CD14-positive monocyte (primary cell): Measurements from ENCODE around the gene FAM24B. TPM values are rescaled to one million over a fixed set of nuclear protein-coding genes. Genes with fewer than 3 reads are reported as not detected.
"Not testable (repeated sequence)": the region's sequence is repeated elsewhere in the genome, so short reads cannot be mapped to it uniquely, and the experiment has no call there.

ENCODE experiments used
- DNase-seq, 3 donors: peaks; one replicate each; pipeline ENCODE4 v3.0.0-alpha.2; 2011 to 2022
- H2AFZ ChIP-seq: 2 replicates; pipeline ENCODE4 v1.6.0; 2012; ENCODE audit warnings: mild to moderate bottlenecking, low read depth, low read length, inconsistent platforms; ENCODE audit not compliant: insufficient read depth, poor library complexity, severe bottlenecking
- H3K27ac ChIP-seq, 2 donors: 1 replicate in 1 of 2; 2 replicates in 1 of 2; pipeline ENCODE4 v1.5.1; 2012 to 2013; ENCODE audit warnings: low read length in 2 of 2, control low read depth in 1 of 2, inconsistent platforms in 1 of 2, low read depth in 1 of 2, mild to moderate bottlenecking in 1 of 2
- H3K27me3 ChIP-seq, 2 donors: one replicate each; pipeline versions ENCODE4 v1.6.0 to v1.6.1; 2011 to 2013; ENCODE audit warnings: low read length in 2 of 2; ENCODE audit not compliant: control insufficient read depth in 2 of 2, insufficient read depth in 2 of 2
- H3K36me3 ChIP-seq, 2 donors: replicated peaks in 1 of 2; 1 replicate in 1 of 2; 2 replicates in 1 of 2; pipeline versions ENCODE4 v1.5.1 to v1.6.1; 2012 to 2013; ENCODE audit warnings: low read length in 2 of 2, control low read depth in 1 of 2, inconsistent platforms in 1 of 2, mild to moderate bottlenecking in 1 of 2; ENCODE audit not compliant: insufficient read depth in 2 of 2, control insufficient read depth in 1 of 2
- H3K4me1 ChIP-seq, 2 donors: 1 replicate in 1 of 2; 2 replicates in 1 of 2; pipeline versions ENCODE4 v1.5.1 to v1.6.1; 2012 to 2013; ENCODE audit warnings: low read length in 2 of 2, control low read depth in 1 of 2, inconsistent platforms in 1 of 2, mild to moderate bottlenecking in 1 of 2, moderate library complexity in 1 of 2; ENCODE audit not compliant: insufficient read depth in 2 of 2, control insufficient read depth in 1 of 2
- H3K4me2 ChIP-seq: replicated peaks from 2 replicates; pipeline ENCODE3; 2012; ENCODE audit warnings: low read length, moderate library complexity, mild to moderate bottlenecking; ENCODE audit not compliant: poor library complexity, severe bottlenecking; ENCODE audit errors: extremely low read depth
- H3K4me3 ChIP-seq, 3 experiments: fragments of 200-600 bp in 1 of 3; sonication (generic) in 1 of 3; replicated peaks in 1 of 3; 1 replicate in 2 of 3; 2 replicates in 1 of 3; pipeline ENCODE4 v1.5.1; 2011 to 2013; ENCODE audit warnings: low read length in 3 of 3, mild to moderate bottlenecking in 3 of 3, control low read depth in 2 of 3, low read depth in 2 of 3, inconsistent platforms in 1 of 3, moderate library complexity in 1 of 3
- H3K79me2 ChIP-seq: 2 replicates; pipeline ENCODE4 v1.6.0; 2012; ENCODE audit warnings: mild to moderate bottlenecking, control low read depth, inconsistent platforms, low read length, moderate library complexity; ENCODE audit not compliant: insufficient read depth
- H3K9ac ChIP-seq: 2 replicates; pipeline ENCODE4 v1.6.0; 2017; ENCODE audit warnings: low read length, mild to moderate bottlenecking; ENCODE audit not compliant: insufficient read depth, poor library complexity, severe bottlenecking
- H3K9me3 ChIP-seq, 2 donors: replicated peaks in 1 of 2; 1 replicate in 1 of 2; 2 replicates in 1 of 2; pipeline versions ENCODE4 v1.5.1 to v1.6.1; 2012 to 2013; ENCODE audit warnings: low read length in 2 of 2, control low read depth in 1 of 2; ENCODE audit not compliant: control insufficient read depth in 1 of 2, insufficient read depth in 1 of 2
- H4K20me1 ChIP-seq: 2 replicates; pipeline ENCODE4 v1.6.0; 2012; ENCODE audit warnings: mild to moderate bottlenecking, low read length, control low read depth, moderate library complexity; ENCODE audit not compliant: insufficient read depth
- H3K27ac Mint-ChIP-seq, 7 donors: one replicate each; pipeline ENCODE4 v1.8.0; 2020; ENCODE audit warnings: mild to moderate bottlenecking in 7 of 7, mixed read lengths in 7 of 7, moderate library complexity in 6 of 7, inconsistent platforms in 2 of 7
- H3K27me3 Mint-ChIP-seq, 3 donors: one replicate each; pipeline ENCODE4 v1.8.0; 2021 to 2022; ENCODE audit warnings: low read depth in 3 of 3, mild to moderate bottlenecking in 3 of 3, mixed read lengths in 3 of 3, moderate library complexity in 3 of 3, inconsistent platforms in 1 of 3
- H3K36me3 Mint-ChIP-seq, 2 donors: one replicate each; pipeline ENCODE4 v1.8.0; 2020; ENCODE audit warnings: mixed read lengths in 2 of 2, inconsistent platforms in 1 of 2, mild to moderate bottlenecking in 1 of 2
- H3K4me1 Mint-ChIP-seq: one replicate; pipeline ENCODE4 v1.8.0; 2020; ENCODE audit warnings: mild to moderate bottlenecking, mixed read lengths
- H3K4me3 Mint-ChIP-seq, 2 donors: one replicate each; pipeline ENCODE4 v1.8.0; 2020; ENCODE audit warnings: mild to moderate bottlenecking in 2 of 2, mixed read lengths in 2 of 2, moderate library complexity in 1 of 2
- H3K9me3 Mint-ChIP-seq, 7 donors: one replicate each; pipeline ENCODE4 v1.8.0; 2020 to 2022; ENCODE audit warnings: mixed read lengths in 7 of 7, mild to moderate bottlenecking in 6 of 7, moderate library complexity in 6 of 7, inconsistent platforms in 2 of 7
- CTCF ChIP-seq: fragments of 200-600 bp; IDR thresholded peaks from one replicate; pipeline ENCODE4 v1.8.0; 2022; ENCODE audit warnings: antibody characterized with exemption, mild to moderate bottlenecking
- WGBS: methylation state at CpG from one replicate; pipeline ENCODE4 v1.1.5; 2013; ENCODE audit warnings: missing lambda C conversion rate; ENCODE audit not compliant: insufficient coverage; 5-methylcytosine and 5-hydroxymethylcytosine counted together
- intact Hi-C, 2 donors: fragments of 100-400 bp; cut with micrococcal nuclease; formaldehyde crosslinking; loops; one replicate each; pipeline versions ENCODE4 v1.15.0 to v1.15.1; 2023
- polyA plus RNA-seq, 3 donors: library from polyadenylated mRNA; depleted of rRNA in 1 of 3; unstranded in 2 of 3; stranded (reverse) in 1 of 3; fragments of 300-500 nt in 2 of 3; fragments of >200 nt in 1 of 3; fragmentation: Illumina TruSeq in 2 of 3; gene quantifications; 1 replicate in 2 of 3; 2 replicates in 1 of 3; pipeline ENCODE4 v1.2.3, GENCODE V29; 2012 to 2021

The FAM24B gene
- polyA plus RNA-seq, 3 donors, result 0.64 to 3.3 (median 2.3) TPM

GRCh38 chr10:122866757-122867482, 12.5 kb downstream of the FAM24B start:
- H3K4me1 Mint-ChIP-seq, H3K4me2 ChIP-seq, H3K27me3 Mint-ChIP-seq, H3K27me3 ChIP-seq, H3K4me3 Mint-ChIP-seq, intact Hi-C loops, H3K36me3 ChIP-seq, H3K9ac ChIP-seq, H3K4me3 ChIP-seq, DNase-seq, H3K36me3 Mint-ChIP-seq, H3K79me2 ChIP-seq, H3K9me3 ChIP-seq, H3K4me1 ChIP-seq, H4K20me1 ChIP-seq, H2AFZ ChIP-seq, H3K27ac ChIP-seq: not testable (repeated sequence)
- 100% methylated on average over 1 of the region's 3 CpGs for whole genome bisulfite sequencing
- Mint-ChIP-seq H3K9me3 (peaks cover 9 to 22% (median 16%) of the 10 kb centered on the region in 7 donors), H3K27ac (peak overlapping the region in 1 of 7 donors; percentile 7)

GRCh38 chr10:122864901-122865300, 14.5 kb downstream of the FAM24B start:
- no peak overlapping the region for H2AFZ ChIP-seq
- WGBS, result no CpG with 5 or more reads among the region's 1 CpG
- no peaks in the 10 kb centered on the region for H3K36me3 ChIP-seq
- H3K4me2 ChIP-seq, result no peak overlapping the region
- no peaks in the 10 kb centered on the region for H3K4me1 ChIP-seq
- Mint-ChIP-seq H3K4me1 (peaks cover 5% of the 10 kb centered on the region), H3K27ac (no peak overlapping the region), H3K4me3 (no peak overlapping the region), H3K27me3 (peaks cover 0 to 1% (median 0%) of the 10 kb centered on the region in 3 donors), H3K36me3 (peaks cover 2 to 6% of the 10 kb centered on the region in 2 donors), H3K9me3 (peaks cover 6 to 16% (median 15%) of the 10 kb centered on the region in 7 donors)
- H3K9me3 ChIP-seq, result no peaks in the 10 kb centered on the region
- TF ChIP-seq CTCF, result no peak
- no peak overlapping the region for H3K4me3 ChIP-seq
- intact Hi-C loops, result no loop called here
- no peaks in the 10 kb centered on the region for H3K79me2 ChIP-seq
- peaks cover 4% of the 10 kb centered on the region for H4K20me1 ChIP-seq
- DNase-seq, result no peak
- H3K9ac ChIP-seq, result no peak overlapping the region
- H3K27ac ChIP-seq, result no peak overlapping the region
- no peaks in the 10 kb centered on the region for H3K27me3 ChIP-seq
